ENCODE data around the gene KRTAP2-1. TPM values are rescaled to one million over a fixed set of nuclear protein-coding genes. Genes with fewer than 3 reads are reported as not detected.
"Not testable (repeated sequence)": the region's sequence is repeated elsewhere in the genome, so short reads cannot be mapped to it uniquely, and the experiment has no call there.

The KRTAP2-1 gene
- total RNA-seq, 5 donors from 2014 or later (not counting 1 experiment from before 2014, with no cell fraction given) = not detected

DNA sequence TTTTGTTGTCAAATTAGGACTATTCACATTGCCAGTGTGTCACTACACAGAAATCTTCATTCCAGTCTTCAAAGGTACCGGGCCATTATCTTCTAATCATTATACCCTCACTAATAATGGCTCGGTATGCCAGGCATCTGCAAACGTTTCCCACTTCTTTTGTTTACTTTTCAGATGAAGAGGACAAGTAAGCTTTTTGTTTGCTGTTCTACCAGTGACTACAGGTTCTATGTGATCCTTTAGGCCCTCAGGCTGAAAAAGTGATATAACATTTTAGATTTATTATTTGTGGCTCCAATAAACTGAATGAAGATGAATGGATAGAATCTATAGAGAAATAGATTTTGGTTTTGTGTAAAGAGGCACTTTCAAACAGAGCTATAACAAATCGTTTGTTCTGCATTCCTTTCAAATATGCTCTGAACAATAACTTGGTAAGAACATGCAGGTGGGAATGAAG is 37.8 kb downstream of the KRTAP2-1 start:
- no peaks in the 10 kb centered on the region for H3K4me1 Mint-ChIP-seq
- ATAC-seq (replicated peaks in 1 of 4) = no peak
- H3K4me3 ChIP-seq (ENCODE audit: control insufficient read depth in 1 of 2, extremely low read depth in 1 of 2, low read length in 1 of 2) = no peak overlapping the region
- no peak overlapping the region for H3K27ac Mint-ChIP-seq
- H3K4me1 ChIP-seq (ENCODE audit: control insufficient read depth in 1 of 2, extremely low read depth in 1 of 2, insufficient read depth in 2 of 2, low read length in 2 of 2) = no peaks in the 10 kb centered on the region
- H3K36me3 Mint-ChIP-seq = no peaks in the 10 kb centered on the region
- peaks cover 0 to 8% of the 10 kb centered on the region in 2 experiments for H3K27me3 ChIP-seq (replicated peaks in 1 of 2; ENCODE audit: control insufficient read depth in 2 of 2, extremely low read depth in 1 of 2, insufficient read depth in 2 of 2, low read length in 1 of 2)
- ChIA-PET CTCF (no interaction called here), POLR2A (no interaction called here)
- H3K9me3 ChIP-seq = no peaks in the 10 kb centered on the region
- no peaks in the 10 kb centered on the region for H3K9me3 Mint-ChIP-seq
- H3K27ac ChIP-seq (ENCODE audit: low read length) = no peak overlapping the region
- DNase-seq = no peak
- WGBS (ENCODE audit: insufficient coverage) = no CpG with 5 or more reads among the region's 4 CpGs
- no peaks in the 10 kb centered on the region for H3K36me3 ChIP-seq (ENCODE audit: control insufficient read depth in 2 of 2, extremely low read depth in 1 of 2, insufficient read depth in 1 of 2, low read length in 1 of 2)
- H3K27me3 Mint-ChIP-seq = peaks cover 0 to 4% of the 10 kb centered on the region in 2 donors
- no peak overlapping the region for H3K4me3 Mint-ChIP-seq

DNA sequence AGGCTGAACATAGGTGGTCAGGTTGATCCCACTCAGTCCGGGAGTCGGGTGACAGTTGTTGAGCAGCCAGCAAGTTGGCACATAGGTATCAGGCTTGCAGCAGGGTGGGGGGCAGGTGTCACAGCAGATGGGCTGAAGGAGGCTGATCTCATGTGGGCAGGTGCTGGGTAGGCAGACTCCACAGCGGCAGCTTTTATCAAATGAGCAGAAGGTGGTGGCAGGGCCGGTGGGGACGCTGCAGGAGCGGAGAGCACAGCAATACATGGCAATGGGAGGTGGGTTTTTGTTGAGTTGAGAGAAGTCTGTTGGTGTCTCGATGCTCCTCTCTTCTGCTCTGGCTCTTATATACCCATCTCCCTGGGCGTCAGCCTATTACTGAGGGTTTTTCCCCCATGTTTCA is 38.3 kb downstream of the KRTAP2-1 start, which contains the start of gene KRTAP3-1:
Gene KRTAP3-1 (minus strand): TSS at position 318 of the 400 bp plus-strand sequence. CDS start 54 bp downstream, at position 264.
- Histone ChIP-seq H3K4me1 (ENCODE audit: control insufficient read depth in 1 of 2, extremely low read depth in 1 of 2, insufficient read depth in 2 of 2, low read length in 2 of 2) (no peaks in the 10 kb centered on the region), H3K27me3 (replicated peaks in 1 of 2; ENCODE audit: control insufficient read depth in 2 of 2, extremely low read depth in 1 of 2, insufficient read depth in 2 of 2, low read length in 1 of 2) (peaks cover 0 to 9% of the 10 kb centered on the region in 2 experiments), H3K9me3 (no peaks in the 10 kb centered on the region), H3K36me3 (ENCODE audit: control insufficient read depth in 2 of 2, extremely low read depth in 1 of 2, insufficient read depth in 1 of 2, low read length in 1 of 2) (no peaks in the 10 kb centered on the region), H3K4me3 (ENCODE audit: control insufficient read depth in 1 of 2, extremely low read depth in 1 of 2, low read length in 1 of 2) (no peak within 1 kb of the TSS), H3K27ac (ENCODE audit: low read length) (no peak within 1 kb of the TSS)
- H3K27me3 Mint-ChIP-seq = peaks cover 4 to 9% of the 10 kb centered on the region in 2 donors
- H3K4me1 Mint-ChIP-seq = no peaks in the 10 kb centered on the region
- POLR2A ChIA-PET = no interaction called here
- no peak within 1 kb of the TSS for H3K27ac Mint-ChIP-seq
- CTCF ChIA-PET = no interaction called here
- H3K36me3 Mint-ChIP-seq = no peaks in the 10 kb centered on the region
- H3K4me3 Mint-ChIP-seq = no peak within 1 kb of the TSS
- ATAC-seq (replicated peaks in 1 of 4) (no peak), DNase-seq (no peak)
- 89% methylated on average over 2 of the region's 8 CpGs for WGBS (ENCODE audit: insufficient coverage)
- H3K9me3 Mint-ChIP-seq = no peaks in the 10 kb centered on the region

DNA sequence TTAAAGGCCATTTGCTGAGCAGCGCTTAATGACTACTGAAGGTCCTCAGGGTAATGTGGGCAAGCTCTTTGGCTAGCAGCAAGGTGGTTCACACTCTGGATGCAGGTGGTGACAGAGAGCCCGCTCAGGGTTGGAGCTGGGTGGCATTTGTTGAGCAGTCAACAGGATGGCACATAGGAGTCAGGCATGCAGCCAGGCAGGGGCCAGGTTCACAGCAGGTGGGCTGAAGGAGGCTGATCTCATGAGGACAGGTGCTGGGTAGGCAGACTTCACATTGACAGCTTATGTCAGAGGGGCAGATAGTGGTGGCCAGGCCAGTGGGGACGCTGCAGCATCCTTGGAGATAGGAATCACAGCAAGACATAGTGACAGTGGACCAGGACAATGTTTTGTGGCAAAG is 42.7 kb downstream of the KRTAP2-1 start:
- H3K36me3 ChIP-seq (ENCODE audit: control insufficient read depth in 2 of 2, extremely low read depth in 1 of 2, insufficient read depth in 1 of 2, low read length in 1 of 2) = no peaks in the 10 kb centered on the region
- Mint-ChIP-seq H3K36me3 (no peaks in the 10 kb centered on the region), H3K27me3 (peaks cover 17 to 22% of the 10 kb centered on the region in 2 donors), H3K4me1 (no peaks in the 10 kb centered on the region), H3K27ac (no peak overlapping the region), H3K4me3 (no peak overlapping the region), H3K9me3 (no peaks in the 10 kb centered on the region)
- no peak overlapping the region for H3K4me3 ChIP-seq (ENCODE audit: control insufficient read depth in 1 of 2, extremely low read depth in 1 of 2, low read length in 1 of 2)
- POLR2A ChIA-PET = no interaction called here
- H3K4me1 ChIP-seq (ENCODE audit: control insufficient read depth in 1 of 2, extremely low read depth in 1 of 2, insufficient read depth in 2 of 2, low read length in 2 of 2) = no peaks in the 10 kb centered on the region
- DNase-seq (no peak), ATAC-seq (replicated peaks in 1 of 4) (no peak)
- CTCF ChIA-PET = no interaction called here
- 94% methylated on average over 2 of the region's 3 CpGs for WGBS (ENCODE audit: insufficient coverage)
- H3K27ac ChIP-seq (ENCODE audit: low read length) = no peak overlapping the region
- no peaks in the 10 kb centered on the region for H3K9me3 ChIP-seq
- peaks cover 0 to 20% of the 10 kb centered on the region in 2 experiments for H3K27me3 ChIP-seq (replicated peaks in 1 of 2; ENCODE audit: control insufficient read depth in 2 of 2, extremely low read depth in 1 of 2, insufficient read depth in 2 of 2, low read length in 1 of 2)

DNA sequence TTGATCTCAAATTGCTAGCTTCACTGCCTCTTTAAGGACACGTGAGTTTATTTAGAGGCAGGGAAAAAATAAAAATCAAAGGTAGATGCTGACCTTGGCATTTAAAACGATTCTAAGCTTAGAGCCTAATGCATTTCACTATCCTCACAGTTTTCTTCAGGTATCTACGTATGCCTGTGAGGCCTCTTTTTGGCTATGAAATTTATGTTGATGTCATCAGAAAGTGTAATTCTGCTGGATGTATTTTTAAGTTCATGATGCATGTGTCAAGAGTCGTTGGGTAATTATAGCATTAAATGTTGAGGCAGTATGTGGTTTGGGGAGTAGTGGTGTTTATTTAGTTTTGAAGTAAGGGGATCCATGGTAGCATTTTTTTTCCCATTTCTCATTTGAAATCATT is 43.2 kb downstream of the KRTAP2-1 start:
- DNase-seq (no peak), ATAC-seq (replicated peaks in 1 of 4) (no peak)
- Mint-ChIP-seq H3K27ac (no peak overlapping the region), H3K27me3 (peaks cover 22 to 26% of the 10 kb centered on the region in 2 donors), H3K9me3 (no peaks in the 10 kb centered on the region), H3K4me1 (no peaks in the 10 kb centered on the region), H3K4me3 (no peak overlapping the region), H3K36me3 (no peaks in the 10 kb centered on the region)
- H3K4me1 ChIP-seq (ENCODE audit: control insufficient read depth in 1 of 2, extremely low read depth in 1 of 2, insufficient read depth in 2 of 2, low read length in 2 of 2) = no peaks in the 10 kb centered on the region
- 100% methylated on average over 1 of the region's 4 CpGs for WGBS (ENCODE audit: insufficient coverage)
- no peaks in the 10 kb centered on the region for H3K9me3 ChIP-seq
- no peaks in the 10 kb centered on the region for H3K36me3 ChIP-seq (ENCODE audit: control insufficient read depth in 2 of 2, extremely low read depth in 1 of 2, insufficient read depth in 1 of 2, low read length in 1 of 2)
- ChIA-PET POLR2A (no interaction called here), CTCF (interaction anchor here in 1 of 2 donors (0.5 kb wide), 1 partner anchor 690 kb away, joined by 4 read pairs; no protein-coding TSS in a partner anchor)
- H3K27me3 ChIP-seq (replicated peaks in 1 of 2; ENCODE audit: control insufficient read depth in 2 of 2, extremely low read depth in 1 of 2, insufficient read depth in 2 of 2, low read length in 1 of 2) = peaks cover 0 to 22% of the 10 kb centered on the region in 2 experiments
- H3K27ac ChIP-seq (ENCODE audit: low read length) = no peak overlapping the region
- no peak overlapping the region for H3K4me3 ChIP-seq (ENCODE audit: control insufficient read depth in 1 of 2, extremely low read depth in 1 of 2, low read length in 1 of 2)

DNA sequence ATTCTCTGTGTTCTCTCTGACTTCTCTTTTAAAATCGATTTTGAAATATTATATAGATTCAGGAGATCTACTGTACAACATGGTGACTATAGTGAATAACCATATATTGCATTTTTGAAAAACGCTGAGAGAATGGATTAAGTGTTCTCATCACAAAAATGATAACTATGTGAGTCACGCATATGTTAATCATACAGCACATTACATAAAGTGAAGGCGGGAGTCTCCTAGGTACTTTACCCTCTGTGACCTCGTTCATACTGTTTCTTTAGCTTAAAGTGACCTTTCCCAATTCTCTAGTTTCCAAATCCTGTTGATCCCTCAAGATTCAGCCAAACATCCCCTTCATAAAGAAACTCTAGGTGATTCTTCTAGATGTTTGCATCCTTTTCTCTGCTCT is 44.3 kb downstream of the KRTAP2-1 start:
- WGBS (ENCODE audit: insufficient coverage) = 60% methylated on average over 3 of the region's 5 CpGs
- H3K9me3 Mint-ChIP-seq = no peaks in the 10 kb centered on the region
- no peaks in the 10 kb centered on the region for H3K36me3 ChIP-seq (ENCODE audit: control insufficient read depth in 2 of 2, extremely low read depth in 1 of 2, insufficient read depth in 1 of 2, low read length in 1 of 2)

DNA sequence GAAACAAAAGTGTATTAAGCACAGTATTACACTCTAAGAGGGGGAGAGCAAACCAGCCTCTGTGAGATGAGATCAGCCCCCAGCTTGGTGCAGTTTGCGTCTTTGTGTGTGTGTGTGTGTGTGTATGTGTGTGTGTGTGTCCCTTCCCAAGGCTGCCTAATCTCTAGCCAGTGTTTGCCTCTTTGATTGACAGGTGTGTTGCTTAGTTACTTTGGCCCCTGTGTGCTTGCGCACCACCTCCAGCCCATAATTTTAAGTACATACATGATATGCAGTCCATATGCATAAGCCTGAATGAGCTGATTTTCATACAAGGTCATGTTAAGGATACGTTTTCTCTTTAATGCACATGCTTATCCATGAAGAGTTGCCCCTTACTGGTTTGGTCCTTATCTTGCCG is 45.3 kb downstream of the KRTAP2-1 start:
- no CpG with 5 or more reads among the region's 4 CpGs for WGBS (ENCODE audit: insufficient coverage)
- ATAC-seq (replicated peaks in 1 of 4) (no peak), DNase-seq (no peak)
- Mint-ChIP-seq H3K9me3 (no peaks in the 10 kb centered on the region), H3K4me1 (no peaks in the 10 kb centered on the region), H3K36me3 (no peaks in the 10 kb centered on the region), H3K4me3 (no peak overlapping the region), H3K27me3 (peaks cover 37 to 38% of the 10 kb centered on the region in 2 donors), H3K27ac (no peak overlapping the region)
- ChIA-PET POLR2A (no interaction called here), CTCF (no interaction called here)
- Histone ChIP-seq H3K9me3 (no peaks in the 10 kb centered on the region), H3K36me3 (ENCODE audit: control insufficient read depth in 2 of 2, extremely low read depth in 1 of 2, insufficient read depth in 1 of 2, low read length in 1 of 2) (no peaks in the 10 kb centered on the region), H3K27me3 (replicated peaks in 1 of 2; ENCODE audit: control insufficient read depth in 2 of 2, extremely low read depth in 1 of 2, insufficient read depth in 2 of 2, low read length in 1 of 2) (peaks cover 4 to 17% of the 10 kb centered on the region in 2 experiments), H3K4me3 (ENCODE audit: control insufficient read depth in 1 of 2, extremely low read depth in 1 of 2, low read length in 1 of 2) (no peak overlapping the region), H3K27ac (ENCODE audit: low read length) (no peak overlapping the region), H3K4me1 (ENCODE audit: control insufficient read depth in 1 of 2, extremely low read depth in 1 of 2, insufficient read depth in 2 of 2, low read length in 2 of 2) (no peaks in the 10 kb centered on the region)

More for the DNA sequence above, 44.3 kb downstream of the KRTAP2-1 start:
- H3K36me3 Mint-ChIP-seq = no peaks in the 10 kb centered on the region
- ChIA-PET POLR2A (no interaction called here), CTCF (no interaction called here)
- H3K27me3 Mint-ChIP-seq = peaks cover 28 to 30% of the 10 kb centered on the region in 2 donors
- Histone ChIP-seq H3K4me3 (ENCODE audit: control insufficient read depth in 1 of 2, extremely low read depth in 1 of 2, low read length in 1 of 2) (no peak overlapping the region), H3K27me3 (replicated peaks in 1 of 2; ENCODE audit: control insufficient read depth in 2 of 2, extremely low read depth in 1 of 2, insufficient read depth in 2 of 2, low read length in 1 of 2) (peaks cover 0 to 17% of the 10 kb centered on the region in 2 experiments), H3K4me1 (ENCODE audit: control insufficient read depth in 1 of 2, extremely low read depth in 1 of 2, insufficient read depth in 2 of 2, low read length in 2 of 2) (no peaks in the 10 kb centered on the region), H3K27ac (ENCODE audit: low read length) (no peak overlapping the region), H3K9me3 (no peaks in the 10 kb centered on the region)
- DNase-seq (no peak), ATAC-seq (replicated peaks in 1 of 4) (no peak)
- H3K4me1 Mint-ChIP-seq = no peaks in the 10 kb centered on the region
- H3K27ac Mint-ChIP-seq = no peak overlapping the region
- H3K4me3 Mint-ChIP-seq = no peak overlapping the region

DNA sequence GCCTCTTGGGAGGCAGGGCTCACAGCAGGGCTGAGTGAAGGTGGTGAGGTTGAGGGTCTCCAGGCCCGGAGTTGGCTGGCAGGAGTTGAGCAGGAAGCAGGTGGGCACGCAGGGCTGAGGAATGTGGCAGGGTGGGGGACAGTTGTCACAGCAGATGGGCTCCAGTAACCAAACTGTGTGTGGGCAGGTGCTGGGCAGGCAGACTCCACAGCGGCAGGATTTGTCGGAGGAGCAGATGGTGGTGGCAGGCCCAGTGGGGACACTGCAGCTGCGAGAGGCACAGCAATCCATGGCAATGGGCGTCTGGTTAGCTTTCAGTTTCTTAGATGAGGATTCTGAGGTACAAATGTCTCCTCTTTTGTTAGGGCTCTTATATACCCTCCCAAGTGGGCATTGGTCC is 47.6 kb downstream of the KRTAP2-1 start, which contains the start of gene KRTAP3-2:
Gene KRTAP3-2 (minus strand): TSS at position 344 of the 400 bp plus-strand sequence. CDS start 53 bp downstream, at position 291.
- H3K4me1 Mint-ChIP-seq; POLR2A ChIA-PET; H3K27ac ChIP-seq (ENCODE audit: low read length); H3K27ac Mint-ChIP-seq; H3K4me3 Mint-ChIP-seq; DNase-seq; H3K36me3 ChIP-seq (ENCODE audit: control insufficient read depth in 2 of 2, extremely low read depth in 1 of 2, insufficient read depth in 1 of 2, low read length in 1 of 2); H3K4me3 ChIP-seq (ENCODE audit: control insufficient read depth in 1 of 2, extremely low read depth in 1 of 2, low read length in 1 of 2); H3K4me1 ChIP-seq (ENCODE audit: control insufficient read depth in 1 of 2, extremely low read depth in 1 of 2, insufficient read depth in 2 of 2, low read length in 2 of 2); H3K36me3 Mint-ChIP-seq; ATAC-seq (replicated peaks in 1 of 4); H3K9me3 ChIP-seq; H3K9me3 Mint-ChIP-seq; CTCF ChIA-PET: not testable (repeated sequence)
- 85% methylated on average over 2 of the region's 6 CpGs for WGBS (ENCODE audit: insufficient coverage)
- H3K27me3 ChIP-seq (replicated peaks in 1 of 2; ENCODE audit: control insufficient read depth in 2 of 2, extremely low read depth in 1 of 2, insufficient read depth in 2 of 2, low read length in 1 of 2) = peaks cover 4 to 16% of the 10 kb centered on the region in 2 experiments
- peaks cover 44 to 48% of the 10 kb centered on the region in 2 donors for H3K27me3 Mint-ChIP-seq
